Measurements from ENCODE around the gene PPOX. TPM values are rescaled to one million over a fixed set of nuclear protein-coding genes. Genes with fewer than 3 reads are reported as not detected.

The PPOX gene
- total RNA-seq, 1 donor from 2014 or later = 20.0 TPM

DNA sequence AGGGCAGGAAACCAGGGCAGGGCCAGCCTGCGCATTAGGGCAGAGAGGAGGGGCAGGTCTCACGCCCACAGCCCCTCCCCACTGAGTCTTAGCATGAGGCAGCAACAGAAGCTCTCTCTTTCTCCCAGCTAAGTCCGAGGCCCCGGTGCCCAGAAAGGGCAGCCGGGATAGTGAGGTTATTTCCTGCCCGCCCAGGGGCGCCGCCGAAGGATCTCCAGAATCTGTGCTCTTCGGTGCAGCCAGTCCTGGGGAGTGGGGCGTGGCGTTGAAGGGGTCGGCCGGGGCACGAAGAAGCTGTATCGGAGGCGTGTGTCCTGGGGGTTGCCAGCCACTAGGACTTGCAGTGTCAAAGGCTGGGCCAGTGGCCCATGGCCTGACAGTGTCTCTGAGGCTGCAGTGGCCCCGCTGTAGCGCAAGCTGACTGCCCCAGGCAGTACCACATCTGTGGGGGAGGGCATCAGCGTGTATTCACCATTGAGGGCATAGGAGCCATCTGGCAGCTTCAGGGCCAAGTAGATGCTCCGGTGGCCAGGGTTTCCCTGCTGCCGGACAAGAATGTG is 24.8 kb downstream of the PPOX start:
- Histone ChIP-seq H3K36me3 (ENCODE audit: insufficient read depth, low read length) (no peaks in the 10 kb centered on the region), H3K27me3 (ENCODE audit: insufficient read depth, low read length) (no peaks in the 10 kb centered on the region), H4K20me1 (ENCODE audit: insufficient read depth, low read length) (no peaks in the 10 kb centered on the region), H3K79me2 (ENCODE audit: insufficient read depth, low read length) (no peaks in the 10 kb centered on the region), H3K9me3 (ENCODE audit: insufficient read depth, low read depth, low read length) (no peaks in the 10 kb centered on the region), H3K4me2 (ENCODE audit: low read length) (no peak overlapping the region), H3K9ac (ENCODE audit: low read length) (no peak overlapping the region), H2AFZ (ENCODE audit: low read depth, low read length) (no peak overlapping the region), H3K4me3 (ENCODE audit: insufficient read depth, low read depth, low read length) (no peak overlapping the region), H3K27ac (ENCODE audit: low read depth, low read length) (no peak overlapping the region), H3K4me1 (ENCODE audit: insufficient read depth, low read length) (no peaks in the 10 kb centered on the region)
- TF ChIP-seq, protein P1, sequence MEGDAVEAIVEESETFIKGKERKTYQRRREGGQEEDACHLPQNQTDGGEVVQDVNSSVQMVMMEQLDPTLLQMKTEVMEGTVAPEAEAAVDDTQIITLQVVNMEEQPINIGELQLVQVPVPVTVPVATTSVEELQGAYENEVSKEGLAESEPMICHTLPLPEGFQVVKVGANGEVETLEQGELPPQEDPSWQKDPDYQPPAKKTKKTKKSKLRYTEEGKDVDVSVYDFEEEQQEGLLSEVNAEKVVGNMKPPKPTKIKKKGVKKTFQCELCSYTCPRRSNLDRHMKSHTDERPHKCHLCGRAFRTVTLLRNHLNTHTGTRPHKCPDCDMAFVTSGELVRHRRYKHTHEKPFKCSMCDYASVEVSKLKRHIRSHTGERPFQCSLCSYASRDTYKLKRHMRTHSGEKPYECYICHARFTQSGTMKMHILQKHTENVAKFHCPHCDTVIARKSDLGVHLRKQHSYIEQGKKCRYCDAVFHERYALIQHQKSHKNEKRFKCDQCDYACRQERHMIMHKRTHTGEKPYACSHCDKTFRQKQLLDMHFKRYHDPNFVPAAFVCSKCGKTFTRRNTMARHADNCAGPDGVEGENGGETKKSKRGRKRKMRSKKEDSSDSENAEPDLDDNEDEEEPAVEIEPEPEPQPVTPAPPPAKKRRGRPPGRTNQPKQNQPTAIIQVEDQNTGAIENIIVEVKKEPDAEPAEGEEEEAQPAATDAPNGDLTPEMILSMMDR (IDR thresholded peaks at IDR 0.05; ENCODE audit: insufficient read depth, low read depth, low read length) = no peak
- Mint-ChIP-seq H3K27me3 (ENCODE audit: low read depth, unreplicated experiment) (peaks cover 6% of the 10 kb centered on the region), H3K9me3 (ENCODE audit: unreplicated experiment) (peaks cover under 1% of the 10 kb centered on the region), H3K36me3 (ENCODE audit: low read depth, unreplicated experiment) (no peaks in the 10 kb centered on the region), H3K4me1 (ENCODE audit: low read depth, unreplicated experiment) (peaks cover 4% of the 10 kb centered on the region), H3K27ac (ENCODE audit: unreplicated experiment) (no peak overlapping the region), H3K4me3 (ENCODE audit: unreplicated experiment) (no peak overlapping the region)
- FAIRE-seq (no peak), DNase-seq (ENCODE audit: low read depth) (no peak)

DNA sequence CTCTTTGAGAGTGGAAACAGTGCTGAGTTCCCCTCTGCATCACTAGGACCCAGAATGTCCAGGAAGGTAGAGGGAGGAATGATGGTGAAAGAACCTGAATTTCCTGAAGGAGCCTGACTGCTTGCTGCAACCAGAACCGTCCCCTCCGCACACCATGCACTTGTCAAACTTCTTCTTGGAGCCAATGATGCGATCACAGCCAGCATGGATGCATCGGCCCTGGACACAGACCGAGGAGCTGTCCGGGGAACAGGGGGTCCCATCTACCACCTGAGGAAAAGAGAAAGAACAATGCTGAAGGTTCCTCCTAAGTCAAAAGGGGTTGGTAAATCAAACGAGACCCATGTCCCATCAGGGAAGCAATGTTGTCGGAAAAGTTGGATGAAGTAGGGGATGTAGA is 25.7 kb downstream of the PPOX start:
- H3K36me3 ChIP-seq (ENCODE audit: insufficient read depth, low read length) = no peaks in the 10 kb centered on the region
- no peak overlapping the region for H3K9ac ChIP-seq (ENCODE audit: low read length)
- Mint-ChIP-seq H3K4me3 (ENCODE audit: unreplicated experiment) (no peak overlapping the region), H3K36me3 (ENCODE audit: low read depth, unreplicated experiment) (no peaks in the 10 kb centered on the region), H3K9me3 (ENCODE audit: unreplicated experiment) (no peaks in the 10 kb centered on the region), H3K27me3 (ENCODE audit: low read depth, unreplicated experiment) (peaks cover 6% of the 10 kb centered on the region), H3K4me1 (ENCODE audit: low read depth, unreplicated experiment) (peaks cover 7% of the 10 kb centered on the region), H3K27ac (ENCODE audit: unreplicated experiment) (no peak overlapping the region)
- no peak overlapping the region for H3K4me3 ChIP-seq (ENCODE audit: insufficient read depth, low read depth, low read length)
- no peak overlapping the region for H3K4me2 ChIP-seq (ENCODE audit: low read length)
- TF ChIP-seq, protein P1 (IDR thresholded peaks at IDR 0.05; ENCODE audit: insufficient read depth, low read depth, low read length) = no peak
- no peak for TF ChIP-seq EZH2 (IDR thresholded peaks at IDR 0.05; ENCODE audit: insufficient read depth, low read length)
- no peaks in the 10 kb centered on the region for H3K79me2 ChIP-seq (ENCODE audit: insufficient read depth, low read length)
- H3K4me1 ChIP-seq (ENCODE audit: insufficient read depth, low read length) = peaks cover 6% of the 10 kb centered on the region
- H3K27ac ChIP-seq (ENCODE audit: low read depth, low read length) = no peak overlapping the region
- no peak overlapping the region for H2AFZ ChIP-seq (ENCODE audit: low read depth, low read length)
- DNase-seq (ENCODE audit: low read depth) (no peak), FAIRE-seq (no peak)
- no peaks in the 10 kb centered on the region for H4K20me1 ChIP-seq (ENCODE audit: insufficient read depth, low read length)
- no peaks in the 10 kb centered on the region for H3K9me3 ChIP-seq (ENCODE audit: insufficient read depth, low read depth, low read length)
- H3K27me3 ChIP-seq (ENCODE audit: insufficient read depth, low read length) = no peaks in the 10 kb centered on the region

All from astrocyte (in vitro differentiated cells and primary cell).